MM.1S (cell line): Measurements from ENCODE around the gene FAM241A.
A peak's percentile ranks its signal among the peaks of the same experiment; 100 is the strongest.

Experiments
- DNase-seq: peaks from one replicate; pipeline ENCODE4 v3.0.0-alpha.2; 2015
- H2AFZ ChIP-seq: fragments of 300-600 bp; sonication (generic); 2 replicates; pipeline ENCODE4 v1.6.0; 2016; ENCODE audit warnings: antibody characterized with exemption, low read length
- H3F3A ChIP-seq: fragments of 300-600 bp; sonication (generic); 2 replicates; pipeline ENCODE4 v1.6.1; 2016; ENCODE audit warnings: mild to moderate bottlenecking, antibody characterized with exemption, low read length, moderate library complexity, mixed read lengths; ENCODE audit not compliant: insufficient read depth
- H3K27ac ChIP-seq: fragments of 300-600 bp; sonication (generic); 2 replicates; pipeline ENCODE4 v1.5.1; 2016; ENCODE audit warnings: mild to moderate bottlenecking, low read length
- H3K27me3 ChIP-seq: fragments of 300-600 bp; sonication (generic); replicated peaks from 2 replicates; pipeline ENCODE4 v1.6.0; 2016; ENCODE audit warnings: low read length; ENCODE audit not compliant: insufficient read depth
- H3K36me3 ChIP-seq: fragments of 300-600 bp; sonication (generic); replicated peaks from 2 replicates; pipeline ENCODE4 v1.6.1; 2016; ENCODE audit warnings: mild to moderate bottlenecking, low read length, mixed read lengths; ENCODE audit not compliant: insufficient read depth
- H3K4me1 ChIP-seq: fragments of 300-600 bp; sonication (generic); 2 replicates; pipeline ENCODE4 v1.6.1; 2016; ENCODE audit warnings: low read length, mixed read lengths
- H3K4me2 ChIP-seq: fragments of 300-600 bp; sonication (generic); 2 replicates; pipeline ENCODE4 v1.6.0; 2016; ENCODE audit warnings: low read depth, low read length
- H3K4me3 ChIP-seq: fragments of 300-600 bp; sonication (generic); 2 replicates; pipeline ENCODE4 v1.5.1; 2016; ENCODE audit warnings: low read length, mixed read lengths
- H3K79me2 ChIP-seq: fragments of 300-600 bp; sonication (generic); 2 replicates; pipeline ENCODE4 v1.6.1; 2016; ENCODE audit warnings: mixed run types, low read length, mixed read lengths
- H3K9ac ChIP-seq: fragments of 300-600 bp; sonication (generic); 2 replicates; pipeline ENCODE4 v1.6.1; 2016; ENCODE audit warnings: low read length, mixed read lengths
- H3K9me2 ChIP-seq: fragments of 300-600 bp; sonication (generic); replicated peaks from 2 replicates; pipeline ENCODE4 v1.6.1; 2016; ENCODE audit warnings: mild to moderate bottlenecking, low read length, mixed read lengths; ENCODE audit not compliant: insufficient read depth
- H3K9me3 ChIP-seq: fragments of 300-600 bp; sonication (generic); replicated peaks from 2 replicates; pipeline ENCODE4 v1.6.1; 2016; ENCODE audit warnings: mild to moderate bottlenecking, low read length, mixed read lengths; ENCODE audit not compliant: insufficient read depth
- H4K20me1 ChIP-seq: fragments of 300-600 bp; sonication (generic); 2 replicates; pipeline ENCODE4 v1.6.1; 2016; ENCODE audit warnings: mild to moderate bottlenecking, low read length, moderate library complexity, mixed read lengths; ENCODE audit not compliant: insufficient read depth
- CTCF ChIP-seq: fragments of 300-600 bp; sonication (generic); IDR thresholded peaks from 2 replicates; pipeline ENCODE4 v1.5.1; 2016; ENCODE audit warnings: antibody characterized with exemption, low read length, mixed read lengths
- EZH2 ChIP-seq: fragments of 300-600 bp; sonication (generic); optimal IDR thresholded peaks from 2 replicates; pipeline ENCODE3; 2017; ENCODE audit warnings: low read depth, mild to moderate bottlenecking, antibody characterized with exemption, low read length, mixed read lengths
- EZH2phosphoT487 ChIP-seq: fragments of 300-600 bp; sonication (generic); IDR thresholded peaks from 2 replicates; pipeline ENCODE4 v1.6.1; 2018; ENCODE audit warnings: antibody characterized with exemption, low read length

Gene FAM241A

GRCh38 chr4:112113864-112114263 lies 31.4 kb upstream of the FAM241A start:
- H2AFZ ChIP-seq = no peak overlapping the region
- no peak overlapping the region for H3K9ac ChIP-seq
- no peaks in the 10 kb centered on the region for H3K79me2 ChIP-seq
- no peaks in the 10 kb centered on the region for H3K27me3 ChIP-seq
- no peaks in the 10 kb centered on the region for H3K9me2 ChIP-seq
- peaks cover 7% of the 10 kb centered on the region for H3K4me1 ChIP-seq
- no peaks in the 10 kb centered on the region for H3F3A ChIP-seq
- H3K4me2 ChIP-seq = no peak overlapping the region
- H3K36me3 ChIP-seq = no peaks in the 10 kb centered on the region
- H3K27ac ChIP-seq = no peak overlapping the region
- TF ChIP-seq EZH2phosphoT487 (no peak), CTCF (no peak), EZH2 (no peak)
- no peaks in the 10 kb centered on the region for H3K9me3 ChIP-seq
- no peak overlapping the region for H3K4me3 ChIP-seq
- no peak for DNase-seq
- no peaks in the 10 kb centered on the region for H4K20me1 ChIP-seq

- Histone ChIP-seq H3K27ac (no peak overlapping the region), H3K79me2 (no peaks in the 10 kb centered on the region), H3K36me3 (no peaks in the 10 kb centered on the region), H3K4me2 (no peak overlapping the region), H4K20me1 (no peaks in the 10 kb centered on the region), H3K9me3 (no peaks in the 10 kb centered on the region), H3F3A (0 out of 2 replicates have a peak, but pooled peaks cover 2% of the 10 kb centered on the region), H3K4me3 (no peak overlapping the region), H3K27me3 (no peaks in the 10 kb centered on the region), H3K9ac (no peak overlapping the region), H3K4me1 (peaks cover 8% of the 10 kb centered on the region), H3K9me2 (no peaks in the 10 kb centered on the region), H2AFZ (no peak overlapping the region)
- TF ChIP-seq EZH2phosphoT487 (no peak), EZH2 (no peak), CTCF (no peak)
- no peak for DNase-seq
Measured at GRCh38 chr4:112114452-112114851, 30.8 kb upstream of the FAM241A start.

GRCh38 chr4:112118742-112119352 lies 26.4 kb upstream of the FAM241A start:
- no peaks in the 10 kb centered on the region for H3K36me3 ChIP-seq
- H3K9me2 ChIP-seq = no peaks in the 10 kb centered on the region
- H3K27ac ChIP-seq = peak overlapping the region; percentile 39; the same call in 1 of the 2 replicates
- H3K27me3 ChIP-seq = no peaks in the 10 kb centered on the region
- no peaks in the 10 kb centered on the region for H3K79me2 ChIP-seq
- H3K4me2 ChIP-seq = peak overlapping the region; percentile 51; the same call in 1 of the 2 replicates
- no peak for TF ChIP-seq CTCF
- TF ChIP-seq EZH2phosphoT487 = no peak
- TF ChIP-seq EZH2 = no peak
- 0 out of 2 replicates have a peak, but pooled peaks cover 4% of the 10 kb centered on the region for H3F3A ChIP-seq
- peak overlapping the region; percentile 29 for H3K4me3 ChIP-seq
- DNase-seq = no peak
- H3K9ac ChIP-seq = no peak overlapping the region; the same call in 1 of the 2 replicates
- no peaks in the 10 kb centered on the region for H3K9me3 ChIP-seq
- peaks cover 8% of the 10 kb centered on the region for H3K4me1 ChIP-seq
- H2AFZ ChIP-seq = peak overlapping the region; percentile 69
- no peaks in the 10 kb centered on the region for H4K20me1 ChIP-seq
